IMR-90 (cell line): ENCODE measurements around the gene LAMA2. TPM values are rescaled to one million over a fixed set of nuclear protein-coding genes. Genes with fewer than 3 reads are reported as not detected.

Experiments
- ATAC-seq: fragments of 200-7000 bp; cut with Tn5 transposase; 2 replicates; pipeline ENCODE4 v1.9.1; 2020; ENCODE audit warnings: low read depth, mild to moderate bottlenecking, moderate library complexity
- BruUV-seq: library from RNA; stranded (reverse); fragments of 400-500 nt; replicated peaks from 2 replicates; lab custom pipeline; 2021; lab: Mats Ljungman, UMichigan
- CTCF ChIA-PET: fragments of 300-600 bp; formaldehyde crosslinking; extraction: SDS; loops from one replicate; lab custom pipeline; 2021; ENCODE audit warnings: antibody characterized with exemption; lab: Yijun Ruan, JAX
- POLR2A ChIA-PET: fragments of 300-600 bp; sonication (Branson Sonifier 250); formaldehyde crosslinking; loops from one replicate; lab custom pipeline; 2022; ENCODE audit warnings: antibody characterized with exemption; ENCODE audit not compliant: unreplicated experiment; lab: Charles Lee
- DNase-seq: peaks from one replicate; pipeline ENCODE4 v3.0.0; 2013
- H2AFZ ChIP-seq: replicated peaks from 2 replicates; pipeline ENCODE3; 2013; ENCODE audit warnings: low read length, mild to moderate bottlenecking; ENCODE audit not compliant: poor library complexity
- H2AK5ac ChIP-seq: 2 replicates; pipeline ENCODE4 v1.6.1; 2013; ENCODE audit warnings: low read depth, low read length, inconsistent platforms
- H2AK9ac ChIP-seq: replicated peaks from 2 replicates; pipeline ENCODE3; 2013; ENCODE audit warnings: mild to moderate bottlenecking, low read depth, low read length, moderate library complexity; ENCODE audit not compliant: poor library complexity
- H2BK120ac ChIP-seq: 2 replicates; pipeline ENCODE4 v1.6.1; 2013; ENCODE audit warnings: low read depth, low read length, inconsistent platforms
- H2BK15ac ChIP-seq: 3 replicates; pipeline ENCODE4 v1.6.1; 2013; ENCODE audit warnings: low read depth, low read length, inconsistent platforms
- H2BK20ac ChIP-seq: 2 replicates; pipeline ENCODE4 v1.6.1; 2013; ENCODE audit warnings: low read depth, mild to moderate bottlenecking, inconsistent platforms, low read length, moderate library complexity
- H2BK5ac ChIP-seq: 2 replicates; pipeline ENCODE4 v1.6.1; 2013; ENCODE audit warnings: mild to moderate bottlenecking, low read depth, low read length, inconsistent platforms; ENCODE audit not compliant: poor library complexity, severe bottlenecking
- H3K14ac ChIP-seq: replicated peaks from 2 replicates; pipeline ENCODE4 v1.6.1; 2013; ENCODE audit warnings: low read depth, low read length, inconsistent platforms
- H3K18ac ChIP-seq: 2 replicates; pipeline ENCODE4 v1.6.1; 2013; ENCODE audit warnings: low read depth, low read length, control low read depth
- H3K23ac ChIP-seq: 2 replicates; pipeline ENCODE4 v1.6.1; 2013; ENCODE audit warnings: low read depth, low read length, inconsistent platforms
- H3K27ac ChIP-seq: 2 replicates; pipeline ENCODE4 v1.5.1; 2013; ENCODE audit warnings: mild to moderate bottlenecking, control low read depth, low read length; ENCODE audit not compliant: insufficient read depth
- H3K27me3 ChIP-seq: 2 replicates; pipeline ENCODE4 v1.6.1; 2013; ENCODE audit warnings: low read length; ENCODE audit not compliant: control insufficient read depth, insufficient read depth
- H3K36me3 ChIP-seq: 2 replicates; pipeline ENCODE4 v1.6.1; 2013; ENCODE audit warnings: low read length, mixed read lengths; ENCODE audit not compliant: control insufficient read depth, insufficient read depth
- H3K4ac ChIP-seq: 2 replicates; pipeline ENCODE4 v1.6.1; 2013; ENCODE audit warnings: low read depth, low read length, inconsistent platforms
- H3K4me1 ChIP-seq: 2 replicates; pipeline ENCODE4 v1.6.1; 2013; ENCODE audit warnings: low read length, mixed read lengths; ENCODE audit not compliant: control insufficient read depth, insufficient read depth
- H3K4me2 ChIP-seq: 2 replicates; pipeline ENCODE4 v1.6.1; 2013; ENCODE audit warnings: low read depth, mild to moderate bottlenecking, control low read depth, low read length, moderate library complexity
- H3K4me3 ChIP-seq: 2 replicates; pipeline ENCODE4 v1.5.1; 2013; ENCODE audit warnings: low read depth, mild to moderate bottlenecking, control low read depth, low read length, moderate library complexity; ENCODE audit not compliant: insufficient read depth
- H3K56ac ChIP-seq: 2 replicates; pipeline ENCODE4 v1.6.1; 2013; ENCODE audit warnings: low read length, inconsistent platforms; ENCODE audit not compliant: insufficient read depth; ENCODE audit errors: extremely low read depth
- H3K79me1 ChIP-seq, 2 experiments: 2 replicates each; pipeline ENCODE4 v1.6.1; 2013; ENCODE audit warnings: low read length in 2 of 2, inconsistent platforms in 1 of 2, low read depth in 1 of 2
- H3K9ac ChIP-seq: 2 replicates; pipeline ENCODE4 v1.6.1; 2013; ENCODE audit warnings: low read depth, low read length, control low read depth
- H3K9me1 ChIP-seq: 2 replicates; pipeline ENCODE4 v1.6.1; 2013; ENCODE audit warnings: low read length, inconsistent platforms; ENCODE audit not compliant: insufficient read depth
- H3K9me3 ChIP-seq: 2 replicates; pipeline ENCODE4 v1.6.1; 2013; ENCODE audit warnings: low read length; ENCODE audit not compliant: control insufficient read depth, insufficient read depth
- H4K20me1 ChIP-seq: 2 replicates; pipeline ENCODE4 v1.6.1; 2013; ENCODE audit warnings: low read length, inconsistent platforms; ENCODE audit not compliant: insufficient read depth
- H4K5ac ChIP-seq: 2 replicates; pipeline ENCODE4 v1.6.1; 2013; ENCODE audit warnings: mild to moderate bottlenecking, low read depth, low read length, control low read depth
- H4K8ac ChIP-seq, 2 experiments: 2 replicates each; pipeline ENCODE4 v1.6.1; 2013; ENCODE audit warnings: low read depth in 2 of 2, low read length in 2 of 2, control low read depth in 1 of 2, inconsistent platforms in 1 of 2
- H4K91ac ChIP-seq: 2 replicates; pipeline ENCODE4 v1.6.1; 2013; ENCODE audit warnings: low read depth, low read length, inconsistent platforms; ENCODE audit not compliant: insufficient read depth
- BHLHE40 ChIP-seq: fragments of 150-350 bp; IDR thresholded peaks from 2 replicates; pipeline ENCODE4 v1.6.1; 2016; ENCODE audit warnings: mild to moderate bottlenecking, low read depth, low read length
- CEBPB ChIP-seq: IDR thresholded peaks from 2 replicates; pipeline ENCODE4 v1.6.1; 2012; ENCODE audit warnings: low read depth, low read length, improper control_type of control experiment
- CHD1 ChIP-seq: IDR thresholded peaks from 2 replicates; pipeline ENCODE4 v1.6.1; 2012; ENCODE audit warnings: low read depth, low read length, improper control_type of control experiment
- FOS ChIP-seq: fragments of 150-350 bp; IDR thresholded peaks from 2 replicates; pipeline ENCODE4 v1.6.1; 2016; ENCODE audit warnings: low read depth, low read length
- MAFK ChIP-seq: IDR thresholded peaks from 2 replicates; pipeline ENCODE4 v1.6.1; 2012; ENCODE audit warnings: low read depth, low read length, improper control_type of control experiment
- MAZ ChIP-seq: IDR thresholded peaks from 2 replicates; pipeline ENCODE4 v1.6.1; 2012; ENCODE audit warnings: low read depth, mild to moderate bottlenecking, low read length, improper control_type of control experiment, moderate library complexity, borderline replicate concordance
- MXI1 ChIP-seq: IDR thresholded peaks from 2 replicates; pipeline ENCODE4 v1.6.1; 2012; ENCODE audit warnings: low read depth, mild to moderate bottlenecking, low read length, moderate library complexity, borderline replicate concordance
- NFE2L2 ChIP-seq: fragments of 150-350 bp; IDR thresholded peaks from 2 replicates; pipeline ENCODE4 v1.6.1; 2016; ENCODE audit warnings: low read depth, mild to moderate bottlenecking, low read length
- POLR2A ChIP-seq: IDR thresholded peaks from 2 replicates; pipeline ENCODE4 v1.6.1; 2012; ENCODE audit warnings: mild to moderate bottlenecking, low read depth, low read length
- RAD21 ChIP-seq: IDR thresholded peaks from 2 replicates; pipeline ENCODE4 v1.6.1; 2012; ENCODE audit warnings: low read length, improper control_type of control experiment
- RCOR1 ChIP-seq: IDR thresholded peaks from 2 replicates; pipeline ENCODE4 v1.6.1; 2012; ENCODE audit warnings: mild to moderate bottlenecking, low read length, improper control_type of control experiment; ENCODE audit not compliant: insufficient replicate concordance
- RFX5 ChIP-seq: IDR thresholded peaks from 2 replicates; pipeline ENCODE4 v1.8.0; 2012; ENCODE audit warnings: low read depth, mild to moderate bottlenecking, low read length, moderate library complexity
- SMC3 ChIP-seq: fragments of 150-350 bp; IDR thresholded peaks from 2 replicates; pipeline ENCODE4 v1.6.1; 2016; ENCODE audit warnings: low read depth, mild to moderate bottlenecking, antibody characterized with exemption, low read length, moderate library complexity
- WGBS, 2 experiments: methylation state at CpG; one replicate each; pipeline versions ENCODE4 v1.1.5 to v1.1.7; 2013; ENCODE audit warnings: missing lambda C conversion rate in 2 of 2; ENCODE audit not compliant: insufficient read length in 1 of 2; ENCODE audit errors: extremely low coverage in 2 of 2; 5-methylcytosine and 5-hydroxymethylcytosine counted together
- dilution Hi-C: fragments of 300-500 bp; cut with HindIII; formaldehyde crosslinking; loops from one replicate; pipeline ENCODE4 v1.14.3; 2018; ENCODE audit warnings: low sequenced_read_pairs; ENCODE audit not compliant: unreplicated experiment
- in situ Hi-C: fragments of 300-500 bp; cut with MboI; formaldehyde crosslinking; loops from 3 replicates; pipeline ENCODE4 v1.14.3; 2019; ENCODE audit warnings: low sequenced_read_pairs, inconsistent platforms, mixed read lengths
- intact Hi-C: fragments of 100-400 bp; cut with micrococcal nuclease; formaldehyde crosslinking; loops from 2 replicates; pipeline ENCODE4 v1.10.0; 2022
- polyA plus RNA-seq, 3 experiments: library from polyadenylated mRNA; depleted of rRNA; stranded (reverse); fragments of >200 nt; gene quantifications; 2 replicates each; pipeline ENCODE4 v1.2.3, GENCODE V29; 2012; ENCODE audit warnings: low replicate concordance in 1 of 3
- total RNA-seq: library from RNA; depleted of rRNA; stranded (reverse); fragments of >200 nt; gene quantifications from 2 replicates; pipeline ENCODE4 v1.2.3, GENCODE V29; 2012
- TF ChIP-seq, protein P1 (sequence below): fragments of 150-350 bp; IDR thresholded peaks from 2 replicates; pipeline ENCODE4 v1.6.1; 2016; ENCODE audit warnings: low read depth, mild to moderate bottlenecking, low read length, moderate library complexity, borderline replicate concordance
- TF ChIP-seq, protein P2 (sequence below): fragments of 150-350 bp; IDR thresholded peaks from 2 replicates; pipeline ENCODE4 v1.6.1; 2017; ENCODE audit warnings: mild to moderate bottlenecking, antibody characterized with exemption, low read length, low read depth
- TF ChIP-seq, protein P3 (sequence below): conservative IDR thresholded peaks from 2 replicates; pipeline ENCODE4 v1.5.1; 2012; ENCODE audit warnings: mild to moderate bottlenecking, low read depth, low read length, improper control_type of control experiment

LAMA2 gene
- total and polyA plus RNA-seq, 2 of the 4 experiments (the other 2 are of a cell fraction), result 9.9 to 13.3 TPM

DNA sequence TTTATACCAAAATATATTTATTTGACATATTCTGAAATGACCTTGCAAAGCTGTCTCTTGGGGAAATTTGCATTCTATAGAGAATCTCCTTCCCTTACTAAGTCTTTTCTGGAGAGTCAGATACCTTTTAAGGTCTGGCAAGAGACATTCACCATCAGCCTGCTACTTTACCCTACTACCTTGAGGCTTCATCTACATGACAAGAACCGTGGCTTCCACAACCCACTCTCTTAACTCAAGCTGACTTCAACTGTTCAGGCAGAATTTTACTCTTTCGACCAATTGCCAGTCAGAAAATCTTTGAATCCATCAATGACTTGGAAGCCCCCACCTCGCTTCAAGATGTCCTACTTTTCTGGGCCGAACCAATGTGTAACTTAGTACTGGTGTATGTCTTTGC is 314.2 kb downstream of the LAMA2 start:
- Histone ChIP-seq H3K56ac (no peak overlapping the region), H2AK5ac (no peak overlapping the region)
- WGBS, 2 experiments, result 63% methylated on average over 1 of the region's 4 CpGs; no CpG with 5 or more reads in 1 of the 2 experiments

More for the DNA sequence above, 314.2 kb downstream of the LAMA2 start:
- BruUV-seq, result no TSS peak
- H4K8ac ChIP-seq, result no peak overlapping the region
- intact Hi-C loops, result no loop called here
- no peak overlapping the region for H3K4ac ChIP-seq
- H3K4me2 ChIP-seq, result no peak overlapping the region
- ATAC-seq (no peak), DNase-seq (no peak)
- in situ Hi-C loops, result no loop called here
- no peak overlapping the region for H3K27ac ChIP-seq
- H4K91ac ChIP-seq, result no peak overlapping the region
- no peak for TF ChIP-seq MAZ
- no peak for TF ChIP-seq CEBPB
- TF ChIP-seq RAD21, result no peak
- TF ChIP-seq, protein P1, sequence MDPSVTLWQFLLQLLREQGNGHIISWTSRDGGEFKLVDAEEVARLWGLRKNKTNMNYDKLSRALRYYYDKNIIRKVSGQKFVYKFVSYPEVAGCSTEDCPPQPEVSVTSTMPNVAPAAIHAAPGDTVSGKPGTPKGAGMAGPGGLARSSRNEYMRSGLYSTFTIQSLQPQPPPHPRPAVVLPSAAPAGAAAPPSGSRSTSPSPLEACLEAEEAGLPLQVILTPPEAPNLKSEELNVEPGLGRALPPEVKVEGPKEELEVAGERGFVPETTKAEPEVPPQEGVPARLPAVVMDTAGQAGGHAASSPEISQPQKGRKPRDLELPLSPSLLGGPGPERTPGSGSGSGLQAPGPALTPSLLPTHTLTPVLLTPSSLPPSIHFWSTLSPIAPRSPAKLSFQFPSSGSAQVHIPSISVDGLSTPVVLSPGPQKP, result no peak
- TF ChIP-seq NFE2L2, result no peak
- no peak for TF ChIP-seq POLR2A
- no peak for TF ChIP-seq RFX5
- TF ChIP-seq, protein P2, sequence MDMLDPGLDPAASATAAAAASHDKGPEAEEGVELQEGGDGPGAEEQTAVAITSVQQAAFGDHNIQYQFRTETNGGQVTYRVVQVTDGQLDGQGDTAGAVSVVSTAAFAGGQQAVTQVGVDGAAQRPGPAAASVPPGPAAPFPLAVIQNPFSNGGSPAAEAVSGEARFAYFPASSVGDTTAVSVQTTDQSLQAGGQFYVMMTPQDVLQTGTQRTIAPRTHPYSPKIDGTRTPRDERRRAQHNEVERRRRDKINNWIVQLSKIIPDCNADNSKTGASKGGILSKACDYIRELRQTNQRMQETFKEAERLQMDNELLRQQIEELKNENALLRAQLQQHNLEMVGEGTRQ, result no peak
- no peak for TF ChIP-seq RCOR1
- no peak for TF ChIP-seq MAFK
- no peak for TF ChIP-seq FOS
- TF ChIP-seq SMC3, result no peak
- TF ChIP-seq, protein P3, sequence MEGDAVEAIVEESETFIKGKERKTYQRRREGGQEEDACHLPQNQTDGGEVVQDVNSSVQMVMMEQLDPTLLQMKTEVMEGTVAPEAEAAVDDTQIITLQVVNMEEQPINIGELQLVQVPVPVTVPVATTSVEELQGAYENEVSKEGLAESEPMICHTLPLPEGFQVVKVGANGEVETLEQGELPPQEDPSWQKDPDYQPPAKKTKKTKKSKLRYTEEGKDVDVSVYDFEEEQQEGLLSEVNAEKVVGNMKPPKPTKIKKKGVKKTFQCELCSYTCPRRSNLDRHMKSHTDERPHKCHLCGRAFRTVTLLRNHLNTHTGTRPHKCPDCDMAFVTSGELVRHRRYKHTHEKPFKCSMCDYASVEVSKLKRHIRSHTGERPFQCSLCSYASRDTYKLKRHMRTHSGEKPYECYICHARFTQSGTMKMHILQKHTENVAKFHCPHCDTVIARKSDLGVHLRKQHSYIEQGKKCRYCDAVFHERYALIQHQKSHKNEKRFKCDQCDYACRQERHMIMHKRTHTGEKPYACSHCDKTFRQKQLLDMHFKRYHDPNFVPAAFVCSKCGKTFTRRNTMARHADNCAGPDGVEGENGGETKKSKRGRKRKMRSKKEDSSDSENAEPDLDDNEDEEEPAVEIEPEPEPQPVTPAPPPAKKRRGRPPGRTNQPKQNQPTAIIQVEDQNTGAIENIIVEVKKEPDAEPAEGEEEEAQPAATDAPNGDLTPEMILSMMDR, result no peak
- no peak for TF ChIP-seq BHLHE40
- TF ChIP-seq MXI1, result no peak
- no peak for TF ChIP-seq CHD1
- H3K36me3 ChIP-seq, result no peaks in the 10 kb centered on the region
- H3K4me1 ChIP-seq, result no peaks in the 10 kb centered on the region
- no peaks in the 10 kb centered on the region for H3K27me3 ChIP-seq
- H4K5ac ChIP-seq, result no peak overlapping the region
- H3K4me3 ChIP-seq, result no peak overlapping the region
- H4K20me1 ChIP-seq, result no peaks in the 10 kb centered on the region
- dilution Hi-C loops, result no loop called here
- no peak overlapping the region for H3K23ac ChIP-seq
- no peak overlapping the region for H3K18ac ChIP-seq
- H3K14ac ChIP-seq, result no peak overlapping the region
- no peak overlapping the region for H2AFZ ChIP-seq
- H3K9me3 ChIP-seq, result no peaks in the 10 kb centered on the region
- no peak overlapping the region for H3K9ac ChIP-seq
- no peak overlapping the region for H2BK20ac ChIP-seq
- H2BK5ac ChIP-seq, result no peak overlapping the region
- POLR2A ChIA-PET, result no interaction called here
- H3K9me1 ChIP-seq, result no peaks in the 10 kb centered on the region
- no peak overlapping the region for H2BK120ac ChIP-seq
- H2BK15ac ChIP-seq, result no peak overlapping the region
- no peak overlapping the region for H2AK9ac ChIP-seq
- H3K79me1 ChIP-seq, result no peaks in the 10 kb centered on the region
- CTCF ChIA-PET, result no interaction called here
